Liver (tissue), 9 donors: ENCODE results near the gene RBM42. TPM values are rescaled to one million over a fixed set of nuclear protein-coding genes. Genes with fewer than 3 reads are reported as not detected.

ENCODE experiments used
- DNase-seq: peaks from one replicate; pipeline ENCODE4 v3.0.0-alpha.2; 2017; ENCODE audit warnings: low spot score
- H3K27ac ChIP-seq, 2 donors: one replicate each; pipeline ENCODE4 v1.7.0; 2013; ENCODE audit warnings: inconsistent platforms in 2 of 2, low read length in 2 of 2, control low read depth in 1 of 2, low read depth in 1 of 2, mild to moderate bottlenecking in 1 of 2
- H3K27me3 ChIP-seq, 4 donors: one replicate each; pipeline versions ENCODE4 v1.6.1 to v1.7.0; 2013; ENCODE audit warnings: low read length in 3 of 4, inconsistent platforms in 1 of 4, mild to moderate bottlenecking in 1 of 4, moderate library complexity in 1 of 4; ENCODE audit not compliant: control insufficient read depth in 4 of 4, insufficient read depth in 4 of 4
- H3K36me3 ChIP-seq, 4 donors: one replicate each; pipeline versions ENCODE4 v1.6.1 to v1.7.0; 2013; ENCODE audit warnings: low read length in 3 of 4, mild to moderate bottlenecking in 3 of 4, low read depth in 1 of 4, moderate library complexity in 1 of 4; ENCODE audit not compliant: control insufficient read depth in 4 of 4, insufficient read depth in 3 of 4
- H3K4me1 ChIP-seq, 4 donors: one replicate each; pipeline versions ENCODE4 v1.6.1 to v1.7.0; 2013; ENCODE audit warnings: low read length in 3 of 4, mild to moderate bottlenecking in 3 of 4, moderate library complexity in 1 of 4; ENCODE audit not compliant: control insufficient read depth in 4 of 4, insufficient read depth in 4 of 4
- H3K4me3 ChIP-seq, 3 donors: one replicate each; pipeline versions ENCODE4 v1.6.1 to v1.7.0; 2013; ENCODE audit warnings: low read length in 3 of 3, control low read depth in 1 of 3, low read depth in 1 of 3, mild to moderate bottlenecking in 1 of 3
- H3K9ac ChIP-seq, 2 donors: one replicate each; pipeline ENCODE4 v1.7.0; 2013; ENCODE audit warnings: low read length in 2 of 2, mild to moderate bottlenecking in 2 of 2, moderate library complexity in 2 of 2, control low read depth in 1 of 2, low read depth in 1 of 2
- H3K9me3 ChIP-seq, 4 donors: one replicate each; pipeline versions ENCODE4 v1.6.1 to v1.7.0; 2013; ENCODE audit warnings: low read length in 3 of 4; ENCODE audit not compliant: control insufficient read depth in 4 of 4
- EGR1 ChIP-seq, 2 donors: IDR thresholded peaks; 2 replicates each; pipeline ENCODE4 v1.6.1; 2016 to 2018; ENCODE audit warnings: antibody characterized with exemption in 2 of 2, low read depth in 2 of 2
- FOXA1 ChIP-seq: IDR thresholded peaks from 2 replicates; pipeline ENCODE4 v1.6.1; 2016; ENCODE audit warnings: antibody characterized with exemption
- FOXA2 ChIP-seq: IDR thresholded peaks from 2 replicates; pipeline ENCODE4 v1.6.1; 2016; ENCODE audit warnings: antibody characterized with exemption
- HNF4A ChIP-seq, 2 donors: conservative IDR thresholded peaks; 2 replicates each; pipeline ENCODE4 v1.6.1; 2016; ENCODE audit warnings: antibody characterized with exemption in 2 of 2, mild to moderate bottlenecking in 2 of 2
- HNF4G ChIP-seq: IDR thresholded peaks from 2 replicates; pipeline ENCODE4 v1.6.1; 2016; ENCODE audit warnings: antibody characterized with exemption
- JUND ChIP-seq, 2 donors: IDR thresholded peaks; 2 replicates each; pipeline ENCODE4 v1.6.1; 2016; ENCODE audit warnings: antibody characterized with exemption in 2 of 2
- NR2F2 ChIP-seq: IDR thresholded peaks from 2 replicates; pipeline ENCODE4 v1.6.1; 2016; ENCODE audit warnings: antibody characterized with exemption
- RAD21 ChIP-seq, 2 donors: IDR thresholded peaks; 2 replicates each; pipeline ENCODE4 v1.6.1; 2016; ENCODE audit warnings: antibody characterized with exemption in 2 of 2, mild to moderate bottlenecking in 2 of 2
- RXRA ChIP-seq, 2 donors: IDR thresholded peaks; 2 replicates each; pipeline ENCODE4 v1.6.1; 2017 to 2018; ENCODE audit warnings: antibody characterized with exemption in 2 of 2, mild to moderate bottlenecking in 1 of 2
- SP1 ChIP-seq: IDR thresholded peaks from 2 replicates; pipeline ENCODE4 v1.6.1; 2018; ENCODE audit warnings: antibody characterized with exemption, mild to moderate bottlenecking
- TAF1 ChIP-seq: conservative IDR thresholded peaks from 2 replicates; pipeline ENCODE4 v1.6.1; 2016; ENCODE audit warnings: antibody characterized with exemption, mild to moderate bottlenecking
- ZBTB33 ChIP-seq: IDR thresholded peaks from 2 replicates; pipeline ENCODE4 v1.6.1; 2016; ENCODE audit warnings: antibody characterized with exemption
- WGBS: extraction: QIAGEN DNeasy Blood & Tissue Kit; methylation state at CpG from one replicate; pipeline ENCODE4 v1.1.7; 2013; 5-methylcytosine and 5-hydroxymethylcytosine counted together
- polyA plus RNA-seq, 2 donors: library from polyadenylated mRNA; stranded (reverse) in 1 of 2; unstranded in 1 of 2; fragments of 200-250 nt in 1 of 2; fragments of >200 nt in 1 of 2; fragmentation: Nextera tagmentation in 1 of 2; extraction: Ambion mirVana in 1 of 2; gene quantifications; one replicate each; pipeline versions ENCODE4 v1.2.1 to v1.2.3, GENCODE V29; 2013 to 2015
- total RNA-seq, 2 donors: library from RNA; depleted of rRNA; stranded (reverse); fragments of >200 nt; gene quantifications; one replicate each; pipeline ENCODE4 v1.2.3, GENCODE V29; 2014
- TF ChIP-seq, protein P1 (sequence below): IDR thresholded peaks from 2 replicates; pipeline ENCODE4 v1.6.1; 2016; ENCODE audit warnings: antibody characterized with exemption
- TF ChIP-seq, protein P2 (sequence below): IDR thresholded peaks from 2 replicates; pipeline ENCODE4 v1.6.1; 2016; ENCODE audit warnings: antibody characterized with exemption, mild to moderate bottlenecking
- TF ChIP-seq, protein P3 (sequence below): IDR thresholded peaks from 2 replicates; pipeline ENCODE4 v1.6.1; 2016; ENCODE audit warnings: antibody characterized with exemption
- TF ChIP-seq, protein P4 (sequence below): fragments of 150-350 bp; IDR thresholded peaks from 2 replicates; pipeline ENCODE4 v1.5.1; 2017; ENCODE audit warnings: improper control_type of control experiment, low read depth, low read length; ENCODE audit not compliant: missing input control
- donor health status: healthy.
- donor health status: healthy.
- donor health status: healthy.
- donor health status: healthy.
- donor health status: healthy.

The RBM42 gene
- total and polyA plus RNA-seq, 4 donors, result 17.8 to 34.7 (median 20.1) TPM

DNA sequence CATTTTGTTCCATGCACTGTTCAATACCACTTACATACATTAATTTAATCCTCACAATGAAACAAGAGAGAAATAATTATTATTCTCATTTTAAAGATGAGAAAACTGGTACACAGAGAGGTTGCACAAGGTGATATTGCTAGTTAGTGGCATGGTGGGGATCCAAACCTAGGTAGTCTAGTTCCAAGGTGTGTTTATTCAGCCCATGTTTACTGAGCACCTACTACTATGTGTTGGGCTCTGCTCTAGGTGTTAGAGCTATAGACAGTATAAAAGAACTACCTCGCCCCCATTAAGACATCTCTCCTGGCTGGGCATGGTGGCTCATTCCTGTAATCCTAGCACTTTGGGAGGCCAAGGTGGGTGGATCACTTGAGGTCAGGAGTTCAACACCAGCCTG, 46.1 kb upstream of the RBM42 start:
- Histone ChIP-seq H3K9ac (no peak overlapping the region), H3K27me3 (no peaks in the 10 kb centered on the region), H3K4me3 (no peak overlapping the region), H3K9me3 (no peaks in the 10 kb centered on the region), H3K36me3 (no peaks in the 10 kb centered on the region), H3K27ac (no peak overlapping the region), H3K4me1 (no peaks in the 10 kb centered on the region)
- TF ChIP-seq, protein P1, sequence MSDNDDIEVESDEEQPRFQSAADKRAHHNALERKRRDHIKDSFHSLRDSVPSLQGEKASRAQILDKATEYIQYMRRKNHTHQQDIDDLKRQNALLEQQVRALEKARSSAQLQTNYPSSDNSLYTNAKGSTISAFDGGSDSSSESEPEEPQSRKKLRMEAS, result no peak
- TF ChIP-seq NR2F2 (no peak), TAF1 (no peak), RAD21 (IDR thresholded peaks at IDR 0.05) (no peak), FOXA1 (no peak)
- TF ChIP-seq, protein P2, sequence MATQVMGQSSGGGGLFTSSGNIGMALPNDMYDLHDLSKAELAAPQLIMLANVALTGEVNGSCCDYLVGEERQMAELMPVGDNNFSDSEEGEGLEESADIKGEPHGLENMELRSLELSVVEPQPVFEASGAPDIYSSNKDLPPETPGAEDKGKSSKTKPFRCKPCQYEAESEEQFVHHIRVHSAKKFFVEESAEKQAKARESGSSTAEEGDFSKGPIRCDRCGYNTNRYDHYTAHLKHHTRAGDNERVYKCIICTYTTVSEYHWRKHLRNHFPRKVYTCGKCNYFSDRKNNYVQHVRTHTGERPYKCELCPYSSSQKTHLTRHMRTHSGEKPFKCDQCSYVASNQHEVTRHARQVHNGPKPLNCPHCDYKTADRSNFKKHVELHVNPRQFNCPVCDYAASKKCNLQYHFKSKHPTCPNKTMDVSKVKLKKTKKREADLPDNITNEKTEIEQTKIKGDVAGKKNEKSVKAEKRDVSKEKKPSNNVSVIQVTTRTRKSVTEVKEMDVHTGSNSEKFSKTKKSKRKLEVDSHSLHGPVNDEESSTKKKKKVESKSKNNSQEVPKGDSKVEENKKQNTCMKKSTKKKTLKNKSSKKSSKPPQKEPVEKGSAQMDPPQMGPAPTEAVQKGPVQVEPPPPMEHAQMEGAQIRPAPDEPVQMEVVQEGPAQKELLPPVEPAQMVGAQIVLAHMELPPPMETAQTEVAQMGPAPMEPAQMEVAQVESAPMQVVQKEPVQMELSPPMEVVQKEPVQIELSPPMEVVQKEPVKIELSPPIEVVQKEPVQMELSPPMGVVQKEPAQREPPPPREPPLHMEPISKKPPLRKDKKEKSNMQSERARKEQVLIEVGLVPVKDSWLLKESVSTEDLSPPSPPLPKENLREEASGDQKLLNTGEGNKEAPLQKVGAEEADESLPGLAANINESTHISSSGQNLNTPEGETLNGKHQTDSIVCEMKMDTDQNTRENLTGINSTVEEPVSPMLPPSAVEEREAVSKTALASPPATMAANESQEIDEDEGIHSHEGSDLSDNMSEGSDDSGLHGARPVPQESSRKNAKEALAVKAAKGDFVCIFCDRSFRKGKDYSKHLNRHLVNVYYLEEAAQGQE, result no peak
- WGBS, result 71% methylated on average over 1 of the region's 1 CpG
- DNase-seq, result no peak

GRCh38 chr19:35585848-35586247, 43.0 kb upstream of the RBM42 start, which contains the start of gene PMIS2:
Gene PMIS2, plus strand, starts transcription at chr19:35586173. Its CDS starts 87 bp downstream, at chr19:35586260.
- no peak within 1 kb of the TSS for H3K9ac ChIP-seq
- no peak for DNase-seq
- TF ChIP-seq, protein P1, result no peak
- no peak for TF ChIP-seq FOXA2
- TF ChIP-seq SP1, result no peak
- no peak within 1 kb of the TSS for H3K27ac ChIP-seq
- no peaks in the 10 kb centered on the region for H3K27me3 ChIP-seq
- H3K36me3 ChIP-seq, result no peaks in the 10 kb centered on the region
- WGBS, result 41% methylated on average over 16 of the region's 16 CpGs
- no peaks in the 10 kb centered on the region for H3K9me3 ChIP-seq
- H3K4me3 ChIP-seq, result no peak within 1 kb of the TSS
- H3K4me1 ChIP-seq, result no peaks in the 10 kb centered on the region

DNA sequence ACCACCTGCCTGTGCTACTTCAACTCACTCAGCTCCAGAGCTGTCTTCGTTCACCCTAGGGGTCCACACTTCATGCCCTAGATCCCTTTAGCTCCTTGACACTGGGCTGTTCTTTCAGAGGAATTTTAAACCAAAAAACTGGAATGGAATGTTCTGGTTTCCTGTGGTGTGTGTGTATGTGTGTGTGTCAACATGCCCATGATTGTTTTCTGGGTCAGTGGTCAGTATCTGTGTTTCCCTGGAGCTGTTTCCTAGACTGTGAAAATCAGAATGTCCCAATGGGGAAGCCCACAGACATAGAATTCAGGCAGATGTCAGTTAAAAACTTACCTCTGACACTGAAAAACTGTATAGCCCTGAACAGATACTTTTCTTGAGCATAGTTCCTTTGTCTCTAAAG, 41.5 kb upstream of the RBM42 start:
- no peak overlapping the region for H3K9ac ChIP-seq
- no peaks in the 10 kb centered on the region for H3K36me3 ChIP-seq
- DNase-seq, result no peak
- no peak overlapping the region for H3K4me3 ChIP-seq
- WGBS, result 32% methylated on average over 1 of the region's 1 CpG
- H3K27ac ChIP-seq, result no peak overlapping the region
- no peaks in the 10 kb centered on the region for H3K4me1 ChIP-seq
- H3K9me3 ChIP-seq, result no peaks in the 10 kb centered on the region
- H3K27me3 ChIP-seq, result no peaks in the 10 kb centered on the region
- TF ChIP-seq RXRA (IDR thresholded peaks at IDR 0.05) (no peak), ZBTB33 (no peak), NR2F2 (no peak), HNF4G (no peak), EGR1 (IDR thresholded peaks at IDR 0.05; ENCODE audit: low read depth in 2 of 2) (no peak), HNF4A (conservative IDR thresholded peaks at IDR 0.05) (no peak), RAD21 (IDR thresholded peaks at IDR 0.05) (no peak), FOXA2 (no peak), FOXA1 (no peak), TAF1 (no peak), JUND (IDR thresholded peaks at IDR 0.05) (no peak)
- TF ChIP-seq, protein P1, result no peak
- TF ChIP-seq, protein P3, sequence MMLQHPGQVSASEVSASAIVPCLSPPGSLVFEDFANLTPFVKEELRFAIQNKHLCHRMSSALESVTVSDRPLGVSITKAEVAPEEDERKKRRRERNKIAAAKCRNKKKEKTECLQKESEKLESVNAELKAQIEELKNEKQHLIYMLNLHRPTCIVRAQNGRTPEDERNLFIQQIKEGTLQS, result no peak
- TF ChIP-seq, protein P2, result no peak
- TF ChIP-seq, protein P4, sequence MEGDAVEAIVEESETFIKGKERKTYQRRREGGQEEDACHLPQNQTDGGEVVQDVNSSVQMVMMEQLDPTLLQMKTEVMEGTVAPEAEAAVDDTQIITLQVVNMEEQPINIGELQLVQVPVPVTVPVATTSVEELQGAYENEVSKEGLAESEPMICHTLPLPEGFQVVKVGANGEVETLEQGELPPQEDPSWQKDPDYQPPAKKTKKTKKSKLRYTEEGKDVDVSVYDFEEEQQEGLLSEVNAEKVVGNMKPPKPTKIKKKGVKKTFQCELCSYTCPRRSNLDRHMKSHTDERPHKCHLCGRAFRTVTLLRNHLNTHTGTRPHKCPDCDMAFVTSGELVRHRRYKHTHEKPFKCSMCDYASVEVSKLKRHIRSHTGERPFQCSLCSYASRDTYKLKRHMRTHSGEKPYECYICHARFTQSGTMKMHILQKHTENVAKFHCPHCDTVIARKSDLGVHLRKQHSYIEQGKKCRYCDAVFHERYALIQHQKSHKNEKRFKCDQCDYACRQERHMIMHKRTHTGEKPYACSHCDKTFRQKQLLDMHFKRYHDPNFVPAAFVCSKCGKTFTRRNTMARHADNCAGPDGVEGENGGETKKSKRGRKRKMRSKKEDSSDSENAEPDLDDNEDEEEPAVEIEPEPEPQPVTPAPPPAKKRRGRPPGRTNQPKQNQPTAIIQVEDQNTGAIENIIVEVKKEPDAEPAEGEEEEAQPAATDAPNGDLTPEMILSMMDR, result no peak
